Activated CD4-positive, alpha-beta T cell treated with anti-CD3 and anti-CD28 coated beads for 48 hours (primary cell): ENCODE data around the gene CXCL12.

Source experiments
- DNase-seq: peaks from one replicate; pipeline ENCODE4 v3.0.0-alpha.2; 2020

CXCL12 gene

GRCh38 chr10:44398747-44399658 lies 14.1 kb upstream of the CXCL12 start:
- DNase-seq, result no peak

DNA sequence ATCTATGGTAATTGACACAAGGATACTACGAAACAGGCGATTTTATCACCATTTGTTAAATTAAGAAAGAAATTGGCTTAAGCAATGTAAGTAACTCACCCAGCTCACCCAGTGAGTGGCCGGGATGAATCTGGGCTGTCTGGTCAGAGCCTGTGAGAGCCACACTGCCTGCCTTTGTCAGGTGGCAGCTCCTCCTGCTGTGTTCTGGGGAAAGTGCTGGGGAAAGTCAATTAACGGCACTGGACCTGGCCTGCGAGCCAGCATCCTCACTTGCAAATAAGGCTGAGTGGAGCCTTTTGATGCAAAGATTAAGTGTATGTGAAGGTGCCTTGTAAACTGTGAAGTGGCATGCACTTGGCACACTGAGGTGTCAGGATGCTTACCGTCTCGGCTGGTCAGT lies 13.4 kb upstream of the CXCL12 start:
- DNase-seq, result no peak

- DNase-seq, result no peak
These were observed 12.8 kb upstream of the CXCL12 start for GRCh38 chr10:44397476-44398225.

DNA sequence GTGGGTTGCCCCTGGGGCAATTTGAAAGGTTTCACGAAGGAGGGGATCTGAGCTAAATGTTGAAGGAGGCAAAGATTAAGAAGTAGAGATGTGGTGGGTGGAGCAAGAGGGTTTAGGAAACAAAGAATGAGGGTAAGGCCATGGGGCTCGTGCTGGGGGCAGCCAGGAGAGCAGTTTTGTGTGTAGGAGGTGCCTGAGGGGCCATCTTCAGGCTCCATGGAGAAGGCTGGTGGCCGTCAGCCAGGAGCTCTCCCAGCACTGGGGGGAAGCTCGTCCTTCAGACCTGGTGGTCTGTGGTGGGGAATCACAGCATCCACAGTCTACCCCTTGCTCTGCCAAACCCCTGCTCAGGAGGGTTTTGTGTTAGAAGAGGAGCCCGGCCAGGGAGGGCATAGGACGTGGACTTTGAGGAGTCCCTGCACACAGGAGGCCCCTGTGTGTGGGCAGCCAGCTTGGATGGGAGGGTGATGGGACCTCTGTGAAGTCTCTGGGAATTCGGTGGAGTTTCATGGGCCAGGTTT lies 11.8 kb upstream of the CXCL12 start:
- DNase-seq, result no peak

- no peak for DNase-seq
These were observed 11.2 kb upstream of the CXCL12 start for GRCh38 chr10:44395902-44396670.

GRCh38 chr10:44395396-44395795 lies 10.5 kb upstream of the CXCL12 start:
- DNase-seq, result no peak

GRCh38 chr10:44394696-44395381 lies 9.9 kb upstream of the CXCL12 start:
- no peak for DNase-seq

DNA sequence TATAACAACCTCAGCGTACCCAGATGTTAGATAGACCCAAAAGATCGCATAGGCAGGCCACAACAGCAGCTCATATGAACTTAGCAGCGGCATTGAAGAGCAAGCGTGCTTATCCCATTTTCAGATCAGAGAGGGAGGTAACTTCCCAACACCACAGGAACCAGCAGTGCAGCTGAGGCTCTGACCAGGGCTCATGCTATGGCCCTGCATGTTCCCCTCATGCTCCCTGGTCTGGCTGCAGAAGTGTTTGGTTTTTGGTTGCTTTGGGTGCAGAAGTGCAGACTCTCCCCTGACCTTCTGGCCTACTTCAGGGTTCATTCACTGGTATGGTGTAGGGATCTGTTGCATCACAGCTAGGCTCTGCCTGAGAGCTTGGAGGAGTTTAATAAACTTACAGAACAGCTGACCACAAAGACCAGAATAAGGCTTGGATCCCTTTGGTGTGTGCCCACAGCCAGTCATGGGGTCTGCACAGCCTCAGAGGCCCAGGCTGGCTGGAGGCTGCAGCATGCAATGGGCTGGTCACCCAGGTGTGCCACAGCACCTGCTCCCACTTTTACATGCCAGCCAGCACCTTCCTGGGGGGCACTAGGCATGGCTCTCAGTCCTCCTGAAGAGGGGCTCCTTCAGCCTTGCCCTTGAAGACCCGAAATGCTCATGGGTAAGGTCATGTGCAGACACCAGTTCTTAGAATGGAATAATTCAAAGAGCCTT lies 9.1 kb upstream of the CXCL12 start:
- no peak for DNase-seq

DNA sequence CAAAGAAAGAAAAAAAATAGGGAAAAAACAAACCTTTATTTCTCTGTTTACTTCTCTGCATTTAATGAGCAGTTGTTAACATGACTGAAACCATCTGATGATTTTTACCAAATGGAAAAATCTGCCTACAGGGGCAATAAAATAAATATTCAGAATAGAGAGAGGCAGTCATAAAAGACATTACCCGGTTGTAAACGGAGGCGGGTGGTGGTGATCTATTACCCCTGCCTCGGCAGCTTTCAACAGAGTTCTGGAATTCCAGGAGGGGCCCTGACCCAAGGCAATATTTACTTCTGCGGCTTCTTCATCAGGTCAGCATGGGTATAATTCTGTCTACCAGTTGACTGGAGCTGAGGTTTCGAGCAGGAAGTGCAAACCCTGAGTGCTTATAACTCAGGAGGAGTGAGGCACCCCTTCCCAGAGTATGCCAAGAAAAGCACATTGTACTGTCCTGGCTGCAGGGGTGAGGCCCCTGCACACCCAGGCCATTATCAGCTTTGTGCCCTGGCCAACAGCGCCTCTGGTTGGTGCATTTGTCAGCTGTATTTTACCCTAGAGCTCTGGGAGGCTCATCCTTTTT lies 8.2 kb upstream of the CXCL12 start:
- no peak for DNase-seq

GRCh38 chr10:44392420-44392819 lies 7.5 kb upstream of the CXCL12 start:
- DNase-seq, result no peak

- DNase-seq, result no peak
These were observed 7.1 kb upstream of the CXCL12 start for GRCh38 chr10:44391981-44392380.

GRCh38 chr10:44390585-44391072 lies 5.7 kb upstream of the CXCL12 start:
- no peak for DNase-seq

GRCh38 chr10:44389556-44389955 lies 4.7 kb upstream of the CXCL12 start:
- DNase-seq, result no peak

DNA sequence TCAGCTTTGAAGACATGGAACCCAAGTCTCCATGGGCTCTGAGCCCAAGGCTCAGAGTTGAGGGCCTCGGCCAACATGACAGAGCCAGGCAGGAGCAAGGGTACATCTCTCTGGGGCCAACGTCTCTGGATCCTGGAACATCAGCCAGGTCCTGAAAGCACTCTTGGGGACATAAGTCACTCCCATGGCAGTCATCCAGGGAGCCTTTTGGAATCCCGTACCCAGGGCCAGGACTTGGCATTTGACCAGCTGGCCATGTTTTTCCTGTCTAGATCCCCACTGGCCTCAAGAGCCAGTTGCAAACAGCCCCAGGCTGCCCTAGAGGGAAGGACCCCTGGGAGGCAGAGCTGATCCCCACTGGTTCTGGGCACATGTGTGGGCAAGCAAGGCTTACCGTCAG lies 4.3 kb upstream of the CXCL12 start:
- no peak for DNase-seq

DNA sequence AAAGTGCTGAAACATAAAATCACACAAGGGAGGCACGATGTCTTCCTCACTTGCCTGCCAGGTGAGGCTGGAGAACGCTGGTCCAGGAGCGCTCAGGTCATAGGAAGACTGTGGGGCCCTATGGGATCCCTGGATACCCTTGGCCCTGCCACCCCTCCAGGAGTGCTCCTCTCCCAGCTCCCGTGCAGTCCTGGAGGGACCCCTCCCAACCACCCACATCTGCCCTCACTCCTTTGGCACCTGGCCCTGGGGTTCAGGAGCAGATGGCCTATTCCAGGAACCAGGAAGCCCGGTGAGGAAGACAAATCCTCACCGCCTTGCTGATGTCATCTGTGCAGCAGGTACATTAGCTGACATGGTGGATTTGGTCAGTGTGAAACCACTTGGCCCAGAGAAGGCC lies 3.7 kb upstream of the CXCL12 start:
- no peak for DNase-seq

DNA sequence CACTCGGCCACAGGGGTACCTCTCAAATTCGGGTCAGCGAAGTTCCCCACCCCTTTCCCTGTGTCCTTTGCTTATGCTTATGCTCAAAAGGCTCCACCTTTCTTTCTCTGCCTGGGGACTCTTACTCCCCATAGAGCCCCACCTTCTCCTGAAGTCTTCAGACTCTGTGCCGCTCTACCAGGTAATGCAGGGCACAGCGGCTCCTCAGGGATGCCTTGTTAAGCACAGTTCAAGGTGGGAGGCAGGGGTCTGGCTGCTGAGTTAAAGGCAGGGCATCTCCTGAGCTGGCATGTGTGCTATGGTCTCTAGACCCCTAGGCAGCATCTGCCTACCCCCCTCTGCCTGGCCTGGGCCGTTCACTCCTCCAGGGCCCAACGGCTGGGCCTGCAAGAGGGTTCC lies 3.0 kb upstream of the CXCL12 start:
- no peak for DNase-seq

GRCh38 chr10:44386546-44387052 lies 1.7 kb upstream of the CXCL12 start:
- peak; percentile 41 for DNase-seq

DNA sequence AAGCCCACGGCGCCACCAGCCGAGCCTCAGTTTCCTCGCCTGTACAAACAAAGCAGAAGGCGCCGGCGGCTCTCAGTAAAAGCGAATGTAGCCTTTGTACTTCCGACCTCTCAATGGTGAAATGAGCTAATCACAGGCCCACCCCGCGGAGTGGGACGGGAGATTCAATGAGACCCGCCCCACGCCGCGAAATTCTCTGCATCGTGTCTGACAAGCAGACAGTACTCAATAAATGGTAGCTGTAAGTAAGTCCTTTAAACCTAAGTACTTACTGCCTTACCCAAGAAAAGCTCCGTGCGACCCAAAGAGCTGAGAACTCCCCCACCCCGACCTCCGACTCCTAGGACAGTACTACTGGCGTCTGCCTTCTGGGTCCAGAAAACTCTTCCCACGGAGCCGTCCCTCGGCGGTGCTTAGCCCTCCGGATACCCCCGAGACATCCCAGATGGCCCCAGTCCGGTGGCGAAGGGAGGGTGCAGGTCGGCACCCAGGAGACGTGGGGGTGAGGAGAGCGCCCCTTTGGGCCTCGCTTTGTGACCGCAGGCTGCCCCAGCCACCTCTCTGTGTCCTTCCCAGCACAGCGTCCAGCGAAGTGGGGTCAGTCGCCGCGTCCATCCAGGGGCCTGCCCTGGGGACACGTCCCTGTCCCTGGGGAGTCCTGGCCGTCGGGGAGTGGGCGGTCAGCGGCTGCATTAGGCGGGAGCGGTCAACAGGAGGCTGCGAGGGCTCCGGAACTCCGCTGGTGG lies 972 bp upstream of the CXCL12 start:
- DNase-seq, result no peak

- no peak for DNase-seq
These were observed 284 bp downstream of the CXCL12 start for GRCh38 chr10:44384601-44385025.
